Large intestine (tissue), 12 donors: Measurements from ENCODE around the gene ZFYVE27. TPM values are rescaled to one million over a fixed set of nuclear protein-coding genes. Genes with fewer than 3 reads are reported as not detected.
A peak's percentile ranks its signal among the peaks of the same experiment; 100 is the strongest.
"Not testable (repeated sequence)": the region's sequence is repeated elsewhere in the genome, so short reads cannot be mapped to it uniquely, and the experiment has no call there.

Experiments
- DNase-seq, 2 donors: peaks; one replicate each; pipeline versions ENCODE4 v3.0.0 to v3.0.0-alpha.2; 2013
- H3K27ac ChIP-seq: one replicate; pipeline ENCODE4 v1.5.1; 2013; ENCODE audit warnings: low read length
- H3K27me3 ChIP-seq: 2 replicates; pipeline ENCODE4 v1.6.1; 2013; ENCODE audit warnings: low read length; ENCODE audit not compliant: control insufficient read depth, insufficient read depth
- H3K36me3 ChIP-seq: 2 replicates; pipeline ENCODE4 v1.6.1; 2013; ENCODE audit warnings: low read length; ENCODE audit not compliant: control insufficient read depth, insufficient read depth
- H3K4me1 ChIP-seq: one replicate; pipeline ENCODE4 v1.6.1; 2013; ENCODE audit warnings: low read length; ENCODE audit not compliant: control insufficient read depth, insufficient read depth
- H3K4me3 ChIP-seq: one replicate; pipeline ENCODE4 v1.5.1; 2013; ENCODE audit warnings: low read length
- H3K9me3 ChIP-seq: one replicate; pipeline ENCODE4 v1.6.1; 2013; ENCODE audit warnings: mild to moderate bottlenecking, low read depth, low read length, moderate library complexity; ENCODE audit not compliant: control insufficient read depth
- WGBS: methylation state at CpG from one replicate; pipeline ENCODE4 v1.1.5; 2013; ENCODE audit warnings: low lambda C conversion rate; ENCODE audit not compliant: insufficient coverage; 5-methylcytosine and 5-hydroxymethylcytosine counted together
- long read RNA-seq, 11 donors: transcript quantifications; one replicate each; lab custom pipeline, GENCODE V29; 2026
- polyA plus RNA-seq: library from polyadenylated mRNA; unstranded; fragments of 120-200 nt; gene quantifications from one replicate; pipeline ENCODE4 v1.2.1, GENCODE V29; 2013

ZFYVE27 gene, protein sequence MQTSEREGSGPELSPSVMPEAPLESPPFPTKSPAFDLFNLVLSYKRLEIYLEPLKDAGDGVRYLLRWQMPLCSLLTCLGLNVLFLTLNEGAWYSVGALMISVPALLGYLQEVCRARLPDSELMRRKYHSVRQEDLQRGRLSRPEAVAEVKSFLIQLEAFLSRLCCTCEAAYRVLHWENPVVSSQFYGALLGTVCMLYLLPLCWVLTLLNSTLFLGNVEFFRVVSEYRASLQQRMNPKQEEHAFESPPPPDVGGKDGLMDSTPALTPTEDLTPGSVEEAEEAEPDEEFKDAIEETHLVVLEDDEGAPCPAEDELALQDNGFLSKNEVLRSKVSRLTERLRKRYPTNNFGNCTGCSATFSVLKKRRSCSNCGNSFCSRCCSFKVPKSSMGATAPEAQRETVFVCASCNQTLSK
- polyA plus RNA-seq, result 51.2 TPM
- long read RNA-seq, donor 1, partial matches to known transcripts, result 12 of 15 reads
- long read RNA-seq, donor 1, other reads (novel, unspliced or antisense), result 0 of 15 reads
- long read RNA-seq, donor 2, partial matches to known transcripts, result 29 of 31 reads
- long read RNA-seq, donor 2, other reads (novel, unspliced or antisense), result 0 of 31 reads
- long read RNA-seq, donor 3, result 0 reads
- long read RNA-seq, donor 4, result 0 reads
- long read RNA-seq, donor 5, partial matches to known transcripts, result 0 of 2 reads
- long read RNA-seq, donor 5, other reads (novel, unspliced or antisense), result 0 of 2 reads
- long read RNA-seq, donor 6, partial matches to known transcripts, result 0 of 1 reads
- long read RNA-seq, donor 6, other reads (novel, unspliced or antisense), result 0 of 1 reads
- long read RNA-seq, donor 7, result 0 reads
- long read RNA-seq, donor 8, partial matches to known transcripts, result 16 of 29 reads
- long read RNA-seq, donor 8, other reads (novel, unspliced or antisense), result 10 of 29 reads
- long read RNA-seq, donor 9, partial matches to known transcripts, result 20 of 20 reads
- long read RNA-seq, donor 9, other reads (novel, unspliced or antisense), result 0 of 20 reads
- long read RNA-seq, donor 10, partial matches to known transcripts, result 7 of 13 reads
- long read RNA-seq, donor 10, other reads (novel, unspliced or antisense), result 0 of 13 reads
- long read RNA-seq, donor 11, partial matches to known transcripts, result 0 of 1 reads
- long read RNA-seq, donor 11, other reads (novel, unspliced or antisense), result 0 of 1 reads

DNA sequence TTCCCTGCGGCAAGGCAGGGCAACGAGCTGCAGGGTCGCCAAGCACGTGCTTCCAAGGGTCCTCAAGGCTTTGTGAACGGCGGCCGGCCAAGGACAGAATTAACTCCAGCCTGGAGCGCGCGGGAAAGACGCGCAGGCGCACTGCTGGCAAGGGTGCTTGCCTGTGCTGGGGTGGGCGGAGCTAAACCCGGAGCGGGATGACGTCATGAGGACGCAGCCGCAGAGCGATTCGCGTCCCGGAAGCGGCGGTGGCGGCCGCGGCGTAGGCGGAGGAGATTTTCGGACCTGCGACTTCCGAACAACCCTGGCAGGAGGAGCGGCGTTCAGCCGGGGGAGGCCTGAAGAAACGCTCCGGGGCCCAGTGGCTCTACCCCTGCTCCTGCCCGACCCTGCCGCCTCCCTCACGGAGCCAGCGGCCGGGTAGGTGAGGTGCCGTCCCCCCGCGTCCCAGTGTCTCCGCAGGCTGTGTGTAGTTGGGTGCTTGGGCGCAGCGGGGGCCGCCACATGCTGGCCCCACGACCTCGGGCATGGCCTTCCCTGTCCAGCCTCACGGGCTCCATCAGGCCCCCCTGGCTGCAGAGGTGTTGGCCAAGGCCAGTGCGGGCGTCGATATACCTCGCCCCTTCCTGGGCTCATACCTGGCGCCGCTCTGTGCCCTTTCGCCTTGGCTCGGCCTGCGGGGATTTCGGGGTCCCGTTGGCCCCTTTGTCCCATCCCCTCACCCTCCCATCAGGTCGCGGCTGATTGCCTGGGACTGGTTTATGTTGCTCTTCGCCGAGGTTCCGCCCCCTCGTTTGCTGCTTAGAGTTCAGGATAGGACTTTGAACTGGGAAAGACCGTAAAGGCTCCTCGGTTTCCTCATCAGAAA, at the start of gene ZFYVE27:
Gene ZFYVE27 (plus strand): TSS at position 227 of the 868 bp plus-strand sequence. CDS start 1,350 bp downstream, outside the sequence.
- peak; percentile 95 to 97 for DNase-seq
- WGBS, result no CpG with 5 or more reads among the region's 72 CpGs

DNA sequence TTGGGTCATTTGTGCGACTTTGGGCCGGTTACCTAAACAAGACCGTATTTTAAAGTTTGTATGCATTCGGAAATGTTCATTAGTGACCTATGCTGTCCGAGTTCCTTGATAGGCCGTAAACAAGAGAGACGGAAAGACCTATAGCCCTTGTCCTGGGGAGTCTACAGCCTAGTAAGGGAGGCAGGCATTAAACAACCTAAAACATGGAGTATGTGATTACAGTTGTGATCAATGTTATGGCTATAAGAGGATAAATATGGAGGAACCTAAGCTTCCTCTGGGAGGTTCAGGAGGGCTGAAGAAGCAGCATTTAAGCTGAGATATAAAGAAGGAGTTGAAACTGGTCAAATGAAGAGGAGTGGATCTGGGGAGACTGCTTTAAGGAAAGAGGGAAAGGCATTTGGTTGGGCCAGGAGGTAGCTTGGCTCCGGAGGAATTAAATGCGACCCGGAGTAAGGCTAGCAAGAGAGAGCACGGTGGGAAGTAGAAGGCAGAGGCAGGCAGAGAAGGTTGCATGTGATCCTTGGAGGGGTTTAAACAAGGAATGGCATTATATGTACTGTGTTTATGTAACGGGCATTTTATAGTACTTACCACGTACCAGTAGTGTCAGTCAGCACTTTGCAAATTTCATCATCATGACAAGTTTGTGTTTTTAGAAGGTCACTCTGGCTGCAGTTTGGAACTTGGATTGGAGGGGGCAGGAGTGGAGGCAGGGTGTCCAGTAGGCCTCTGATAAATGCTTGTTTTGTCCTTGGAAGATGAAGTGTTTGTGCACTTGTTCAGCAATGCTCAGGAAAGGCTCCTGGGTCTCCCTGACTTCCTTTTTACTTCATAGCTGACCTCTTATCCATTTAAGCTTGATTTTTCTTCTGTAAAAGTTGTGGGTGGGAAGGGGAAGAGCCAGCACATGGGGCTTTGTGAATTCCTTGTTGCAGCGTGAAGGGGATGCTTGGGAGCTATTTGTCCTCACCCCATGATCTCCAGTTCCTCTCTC, 48.8 kb upstream of the ZFYVE27 start:
- Histone ChIP-seq H3K27me3 (no peaks in the 10 kb centered on the region), H3K4me3 (peak overlapping the region; percentile 37), H3K4me1 (peaks cover 21% of the 10 kb centered on the region), H3K36me3 (no peaks in the 10 kb centered on the region), H3K27ac (peak overlapping the region; percentile 85), H3K9me3 (peaks cover 4% of the 10 kb centered on the region)
- WGBS, result 83% methylated on average over 3 of the region's 14 CpGs
- DNase-seq, result peak in 1 of 2 donors; percentile 60

More for the DNA sequence above, at the start of gene ZFYVE27:
- peak within 1 kb of the TSS; percentile 94 for H3K4me3 ChIP-seq
- peaks cover 23% of the 10 kb centered on the region for H3K36me3 ChIP-seq
- peaks cover 9% of the 10 kb centered on the region for H3K4me1 ChIP-seq
- H3K9me3 ChIP-seq, result no peaks in the 10 kb centered on the region
- peak within 1 kb of the TSS; percentile 85 for H3K27ac ChIP-seq
- H3K27me3 ChIP-seq, result no peaks in the 10 kb centered on the region

DNA sequence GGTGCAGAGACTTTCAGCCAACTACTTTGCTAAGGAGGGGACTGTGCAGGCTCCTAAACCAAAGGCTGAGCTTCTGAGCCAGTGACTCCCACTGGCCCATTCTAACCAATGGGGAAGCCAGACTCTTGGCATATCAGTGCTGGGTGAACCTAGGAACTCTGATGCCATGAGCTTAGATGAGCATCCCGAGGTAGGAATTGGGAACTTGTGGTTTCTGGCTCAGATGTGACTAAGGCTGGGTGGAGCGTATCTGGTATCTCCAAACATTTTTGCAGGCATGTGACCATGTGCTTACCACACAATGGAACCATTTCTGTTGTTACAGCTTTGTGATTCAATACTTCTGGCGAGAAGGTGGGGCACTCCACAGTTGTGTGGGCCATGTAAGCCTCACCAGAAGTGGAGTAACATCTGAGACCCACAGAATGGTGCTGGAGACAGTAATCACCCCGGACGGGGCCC, 47.3 kb upstream of the ZFYVE27 start:
- Histone ChIP-seq H3K27me3 (no peaks in the 10 kb centered on the region), H3K36me3 (no peaks in the 10 kb centered on the region), H3K9me3 (peaks cover 12% of the 10 kb centered on the region), H3K27ac (no peak overlapping the region), H3K4me1 (peaks cover 13% of the 10 kb centered on the region), H3K4me3 (no peak overlapping the region)
- DNase-seq, result no peak
- no CpG with 5 or more reads among the region's 5 CpGs for WGBS

DNA sequence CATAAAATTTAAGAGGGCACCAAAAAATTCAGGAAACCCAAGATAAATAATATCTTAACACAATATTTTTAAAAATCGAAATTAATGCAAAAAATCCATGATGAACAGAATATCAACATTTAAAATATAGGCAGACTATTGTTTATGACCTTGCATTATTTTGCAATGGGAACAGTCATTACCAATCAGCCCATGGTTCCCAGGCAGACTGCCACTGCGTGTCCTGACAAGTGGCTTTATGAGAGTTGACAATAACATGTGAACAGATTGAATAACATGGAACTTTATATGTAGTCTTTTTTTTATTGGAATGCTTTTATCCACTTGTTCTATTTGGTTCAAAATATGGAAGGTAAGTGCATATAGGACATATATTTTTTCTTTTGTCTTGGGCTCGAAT, 46.8 kb upstream of the ZFYVE27 start:
- Histone ChIP-seq H3K27ac (no peak overlapping the region), H3K36me3 (no peaks in the 10 kb centered on the region), H3K27me3 (no peaks in the 10 kb centered on the region), H3K4me3 (no peak overlapping the region), H3K4me1 (peaks cover 13% of the 10 kb centered on the region), H3K9me3 (peaks cover 12% of the 10 kb centered on the region)
- DNase-seq, result no peak
- WGBS, result 100% methylated on average over 1 of the region's 3 CpGs

DNA sequence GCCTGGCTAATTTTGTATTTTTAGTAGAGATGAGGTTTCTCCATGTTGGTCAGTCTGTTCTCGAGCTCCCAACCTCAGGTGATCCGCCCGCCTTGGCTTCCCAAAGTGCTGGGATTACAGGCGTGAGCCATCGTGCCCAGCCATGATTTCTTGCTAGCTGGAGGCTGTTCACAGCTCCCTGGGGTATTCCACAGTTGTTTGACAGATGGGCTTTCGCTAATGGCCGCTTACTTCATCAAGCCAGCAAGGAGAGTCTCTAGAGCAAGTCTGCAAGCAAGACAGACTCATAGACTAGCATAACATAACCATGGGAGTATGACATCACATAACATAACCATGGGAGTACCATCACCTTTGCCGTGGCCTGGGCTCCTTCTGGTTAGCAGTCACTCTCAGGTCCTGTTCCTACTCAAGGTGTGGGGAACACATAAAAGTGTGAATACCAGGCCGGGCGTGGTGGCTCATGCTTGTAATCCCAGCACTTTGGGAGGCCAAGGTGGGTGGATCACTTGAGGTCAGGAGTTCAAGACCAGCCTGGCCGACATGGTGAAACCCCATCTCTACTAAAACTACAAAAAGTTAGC, 38.8 kb upstream of the ZFYVE27 start:
- H3K9me3 ChIP-seq, H3K4me1 ChIP-seq, H3K27ac ChIP-seq, H3K36me3 ChIP-seq, DNase-seq, H3K27me3 ChIP-seq, H3K4me3 ChIP-seq: not testable (repeated sequence)
- no CpG with 5 or more reads among the region's 11 CpGs for WGBS

DNA sequence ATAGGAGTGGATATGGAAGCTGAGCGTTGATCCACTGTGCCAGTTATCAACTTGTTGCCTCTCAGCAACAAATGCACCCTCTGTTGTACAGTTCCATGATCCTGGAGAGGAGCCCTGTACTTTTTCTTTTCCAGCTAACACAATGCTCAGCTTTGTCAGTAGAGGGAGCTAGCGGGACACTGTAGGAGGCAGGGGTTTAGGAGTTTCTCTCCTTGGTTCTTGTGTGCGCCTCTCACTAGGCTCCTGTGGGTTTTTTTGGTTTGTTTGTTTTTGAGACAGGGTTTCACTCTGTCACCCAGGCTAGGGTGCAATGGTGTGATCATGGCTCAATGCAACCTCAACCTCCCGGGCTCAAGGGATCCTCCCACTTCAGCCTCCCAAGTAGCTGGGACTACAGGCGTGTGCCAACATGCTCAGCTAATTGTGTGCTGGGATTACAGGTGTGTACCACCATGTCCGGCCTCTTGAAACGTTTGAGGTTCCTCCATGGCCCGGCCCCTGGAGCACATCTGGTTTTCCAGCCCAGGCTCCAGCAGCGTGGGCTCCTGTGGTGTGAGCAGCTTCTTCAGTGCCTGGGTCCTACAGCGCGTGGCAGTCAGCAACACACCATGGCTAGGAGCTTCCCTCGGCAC, 35.4 kb upstream of the ZFYVE27 start:
- Histone ChIP-seq H3K27me3 (no peaks in the 10 kb centered on the region), H3K36me3 (no peaks in the 10 kb centered on the region), H3K27ac (no peak overlapping the region), H3K9me3 (no peaks in the 10 kb centered on the region), H3K4me3 (no peak overlapping the region), H3K4me1 (no peaks in the 10 kb centered on the region)
- no CpG with 5 or more reads among the region's 12 CpGs for WGBS
- peak; percentile 53 to 69 for DNase-seq

DNA sequence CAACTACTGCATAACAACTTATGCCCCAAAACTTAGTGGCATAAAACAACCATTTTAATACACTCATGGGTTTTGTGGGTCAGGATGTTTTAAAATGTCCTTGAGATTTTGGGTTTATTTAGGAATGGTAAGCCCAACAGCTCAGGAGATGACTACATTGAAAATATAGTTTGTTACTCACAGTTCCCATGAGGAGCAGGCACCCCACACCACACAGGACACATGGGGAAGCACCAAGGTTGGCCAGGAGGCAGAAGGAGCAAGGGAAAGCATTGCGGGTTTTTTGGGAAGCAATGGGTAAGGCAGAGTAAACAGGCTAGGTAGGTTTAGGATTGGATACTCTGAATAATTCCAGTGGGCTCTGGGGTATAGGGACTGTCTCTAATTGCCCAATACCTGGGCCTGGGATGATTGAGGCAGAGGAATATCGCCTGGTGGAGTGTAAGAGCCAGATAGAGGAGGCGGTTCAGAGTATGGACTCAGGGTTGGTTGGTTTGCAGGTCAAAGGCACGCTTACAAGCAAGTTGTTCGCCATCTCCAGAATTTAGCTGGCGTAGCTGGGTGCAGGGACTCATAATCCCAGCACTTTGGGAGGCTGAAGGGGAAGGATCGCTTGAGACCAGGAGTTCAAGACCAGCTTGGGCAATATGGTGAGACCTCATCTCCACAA, 33.4 kb upstream of the ZFYVE27 start:
- no peak for DNase-seq
- H3K9me3 ChIP-seq, result no peaks in the 10 kb centered on the region
- no peak overlapping the region for H3K4me3 ChIP-seq
- H3K4me1 ChIP-seq, result no peaks in the 10 kb centered on the region
- no peaks in the 10 kb centered on the region for H3K27me3 ChIP-seq
- 100% methylated on average over 1 of the region's 7 CpGs for WGBS
- no peaks in the 10 kb centered on the region for H3K36me3 ChIP-seq
- H3K27ac ChIP-seq, result no peak overlapping the region

DNA sequence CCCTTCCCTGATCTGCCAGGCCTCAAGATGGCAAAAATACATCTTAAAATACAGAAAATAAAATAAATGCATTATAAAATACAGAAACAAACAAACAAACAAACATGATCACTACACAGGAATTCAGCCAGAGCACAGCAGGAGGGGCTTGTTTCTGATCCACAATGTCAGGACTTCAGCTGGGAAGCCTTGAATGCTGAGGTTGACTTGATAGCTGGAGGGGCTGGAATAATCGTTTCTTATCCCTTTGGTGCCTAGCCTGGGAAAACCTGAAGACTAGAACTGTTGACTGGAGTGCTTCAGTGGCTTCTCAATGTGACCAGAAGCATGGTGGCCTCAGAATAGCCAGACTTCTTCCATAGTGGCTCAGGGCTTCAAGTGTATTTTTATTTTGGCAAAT, 32.6 kb upstream of the ZFYVE27 start:
- DNase-seq, result no peak
- H3K27me3 ChIP-seq, result no peaks in the 10 kb centered on the region
- H3K4me1 ChIP-seq, result peaks cover 8% of the 10 kb centered on the region
- no CpG with 5 or more reads among the region's 1 CpG for WGBS
- H3K36me3 ChIP-seq, result no peaks in the 10 kb centered on the region
- H3K4me3 ChIP-seq, result no peak overlapping the region
- no peaks in the 10 kb centered on the region for H3K9me3 ChIP-seq
- H3K27ac ChIP-seq, result no peak overlapping the region
